ENCODE data around the gene YY1.

YY1 gene

GRCh38 chr14:100211366-100211765 lies 27.6 kb upstream of the YY1 start:
- TF ChIP-seq, protein P1, sequence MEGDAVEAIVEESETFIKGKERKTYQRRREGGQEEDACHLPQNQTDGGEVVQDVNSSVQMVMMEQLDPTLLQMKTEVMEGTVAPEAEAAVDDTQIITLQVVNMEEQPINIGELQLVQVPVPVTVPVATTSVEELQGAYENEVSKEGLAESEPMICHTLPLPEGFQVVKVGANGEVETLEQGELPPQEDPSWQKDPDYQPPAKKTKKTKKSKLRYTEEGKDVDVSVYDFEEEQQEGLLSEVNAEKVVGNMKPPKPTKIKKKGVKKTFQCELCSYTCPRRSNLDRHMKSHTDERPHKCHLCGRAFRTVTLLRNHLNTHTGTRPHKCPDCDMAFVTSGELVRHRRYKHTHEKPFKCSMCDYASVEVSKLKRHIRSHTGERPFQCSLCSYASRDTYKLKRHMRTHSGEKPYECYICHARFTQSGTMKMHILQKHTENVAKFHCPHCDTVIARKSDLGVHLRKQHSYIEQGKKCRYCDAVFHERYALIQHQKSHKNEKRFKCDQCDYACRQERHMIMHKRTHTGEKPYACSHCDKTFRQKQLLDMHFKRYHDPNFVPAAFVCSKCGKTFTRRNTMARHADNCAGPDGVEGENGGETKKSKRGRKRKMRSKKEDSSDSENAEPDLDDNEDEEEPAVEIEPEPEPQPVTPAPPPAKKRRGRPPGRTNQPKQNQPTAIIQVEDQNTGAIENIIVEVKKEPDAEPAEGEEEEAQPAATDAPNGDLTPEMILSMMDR (conservative IDR thresholded peaks at IDR 0.05) = no peak
- TF ChIP-seq ZFX (IDR thresholded peaks at IDR 0.05) = no peak
- H3K27ac ChIP-seq = no peak overlapping the region

DNA sequence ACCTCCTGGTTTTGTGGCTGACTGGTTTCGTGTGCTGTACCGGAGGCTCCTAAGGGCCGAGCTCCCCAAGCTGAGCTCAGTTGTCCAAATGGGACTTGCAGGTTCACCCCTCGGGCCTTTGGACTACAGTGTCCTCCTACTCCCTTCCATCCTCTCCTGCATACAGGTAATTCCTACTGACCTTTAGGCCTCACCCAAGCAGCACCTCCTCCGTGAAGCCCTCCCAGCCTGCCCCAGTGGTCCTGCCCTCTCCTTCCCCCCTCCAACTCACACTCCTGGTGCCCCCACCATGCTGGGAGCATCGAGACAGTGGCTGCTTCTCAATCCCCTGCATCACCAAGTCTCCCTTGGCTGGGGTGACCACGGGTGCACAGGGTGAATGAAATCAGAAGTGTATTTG lies 27.1 kb upstream of the YY1 start:
- TF ChIP-seq, protein P1 (conservative IDR thresholded peaks at IDR 0.05) = no peak
- TF ChIP-seq ZFX (IDR thresholded peaks at IDR 0.05) = no peak
- no peak overlapping the region for H3K27ac ChIP-seq

- H3K27ac ChIP-seq = no peak overlapping the region; the same call in 1 of the 2 replicates
- TF ChIP-seq, protein P1 (conservative IDR thresholded peaks at IDR 0.05) = no peak
- TF ChIP-seq ZFX (IDR thresholded peaks at IDR 0.05) = no peak
These were observed 26.2 kb upstream of the YY1 start for GRCh38 chr14:100212476-100213333.

DNA sequence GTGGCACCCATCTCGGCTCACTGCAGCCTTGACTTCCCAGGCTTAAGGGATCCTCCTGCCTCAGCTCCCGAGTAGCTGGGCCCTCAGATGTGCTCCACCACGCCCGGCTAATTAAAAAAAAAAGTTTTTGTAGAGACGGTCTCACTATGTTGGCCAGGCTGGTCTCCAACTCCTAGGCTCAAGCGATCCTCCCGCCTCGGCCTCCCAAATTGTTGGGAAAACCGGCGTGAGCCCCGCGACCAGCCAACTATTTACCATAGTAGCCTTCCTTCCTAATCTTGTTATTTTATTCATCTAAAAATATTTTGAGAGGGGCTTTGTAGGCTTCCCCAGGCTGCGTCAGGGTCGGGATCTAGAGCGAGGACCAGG lies 25.4 kb upstream of the YY1 start:
- H3K27ac ChIP-seq = peak overlapping the region; percentile 96
- TF ChIP-seq, protein P1 (conservative IDR thresholded peaks at IDR 0.05) = no peak
- no peak for TF ChIP-seq ZFX (IDR thresholded peaks at IDR 0.05)

GRCh38 chr14:100213956-100214769 lies 24.8 kb upstream of the YY1 start:
- TF ChIP-seq, protein P1 (conservative IDR thresholded peaks at IDR 0.05) = no peak
- TF ChIP-seq ZFX (IDR thresholded peaks at IDR 0.05) = peak; percentile 91; the same call in 1 of the 2 replicates
- H3K27ac ChIP-seq = peak overlapping the region; percentile 96

- peak overlapping the region; percentile 96 for H3K27ac ChIP-seq
These were observed 24.2 kb upstream of the YY1 start for GRCh38 chr14:100214770-100215083.

More at GRCh38 chr14:100214770-100215083, 24.2 kb upstream of the YY1 start:
- no peak for TF ChIP-seq ZFX (IDR thresholded peaks at IDR 0.05)
- TF ChIP-seq, protein P1 (conservative IDR thresholded peaks at IDR 0.05) = no peak

Data from C4-2B (cell line).